ENCODE data around the gene SEL1L2.

SEL1L2 gene

GRCh38 chr20:13936781-13937576 lies 53.4 kb downstream of the SEL1L2 start:
- no peak overlapping the region for H3K4me3 ChIP-seq (ENCODE audit: low read depth, low read length)
- no peak for DNase-seq (ENCODE audit: low read depth, low spot score)
- TF ChIP-seq CTCF (IDR thresholded peaks at IDR 0.05; ENCODE audit: low read depth, low read length), result no peak
- in situ Hi-C loops (cut with HindIII; ENCODE audit: low sequenced_read_pairs), result no loop called here

GRCh38 chr20:13934992-13935894 lies 55.2 kb downstream of the SEL1L2 start:
- no peak for TF ChIP-seq CTCF (IDR thresholded peaks at IDR 0.05; ENCODE audit: low read depth, low read length)
- in situ Hi-C loops (cut with HindIII; ENCODE audit: low sequenced_read_pairs), result no loop called here
- no peak for DNase-seq (ENCODE audit: low read depth, low spot score)
- no peak overlapping the region for H3K4me3 ChIP-seq (ENCODE audit: low read depth, low read length)

GRCh38 chr20:13930281-13930680 lies 60.1 kb downstream of the SEL1L2 start:
- TF ChIP-seq CTCF (IDR thresholded peaks at IDR 0.05; ENCODE audit: low read depth, low read length), result no peak
- in situ Hi-C loops (cut with HindIII; ENCODE audit: low sequenced_read_pairs), result no loop called here
- no peak overlapping the region for H3K4me3 ChIP-seq (ENCODE audit: low read depth, low read length)
- no peak for DNase-seq (ENCODE audit: low read depth, low spot score)

GRCh38 chr20:13929836-13930235 lies 60.6 kb downstream of the SEL1L2 start:
- no peak for DNase-seq (ENCODE audit: low read depth, low spot score)
- no peak for TF ChIP-seq CTCF (IDR thresholded peaks at IDR 0.05; ENCODE audit: low read depth, low read length)
- H3K4me3 ChIP-seq (ENCODE audit: low read depth, low read length), result no peak overlapping the region

GRCh38 chr20:13928901-13929300 lies 61.5 kb downstream of the SEL1L2 start:
- DNase-seq (ENCODE audit: low read depth, low spot score), result no peak
- in situ Hi-C loops (cut with HindIII; ENCODE audit: low sequenced_read_pairs), result no loop called here
- no peak for TF ChIP-seq CTCF (IDR thresholded peaks at IDR 0.05; ENCODE audit: low read depth, low read length)
- H3K4me3 ChIP-seq (ENCODE audit: low read depth, low read length), result no peak overlapping the region

More at GRCh38 chr20:13929836-13930235, 60.6 kb downstream of the SEL1L2 start:
- in situ Hi-C loops (cut with HindIII; ENCODE audit: low sequenced_read_pairs), result no loop called here

- no peak overlapping the region for H3K4me3 ChIP-seq (ENCODE audit: low read depth, low read length)
- in situ Hi-C loops (cut with HindIII; ENCODE audit: low sequenced_read_pairs), result no loop called here
- TF ChIP-seq CTCF (IDR thresholded peaks at IDR 0.05; ENCODE audit: low read depth, low read length), result no peak
- DNase-seq (ENCODE audit: low read depth, low spot score), result no peak
Observed at GRCh38 chr20:13927171-13927570, 63.2 kb downstream of the SEL1L2 start.
